Chondrocyte (in vitro differentiated cells): ENCODE results near the gene PLPP3. TPM values are rescaled to one million over a fixed set of nuclear protein-coding genes. Genes with fewer than 3 reads are reported as not detected.
"Not testable (repeated sequence)": the region's sequence is repeated elsewhere in the genome, so short reads cannot be mapped to it uniquely, and the experiment has no call there.

Experiments used
- DNase-seq: peaks from one replicate; pipeline ENCODE4 v3.0.0; 2021; ENCODE audit warnings: mixed read lengths, low spot score
- H3K27ac Mint-ChIP-seq: one replicate; pipeline ENCODE4 v1.8.0; 2021; ENCODE audit warnings: mild to moderate bottlenecking, moderate library complexity, mixed read lengths; ENCODE audit not compliant: unreplicated experiment
- H3K27me3 Mint-ChIP-seq: 2 replicates; pipeline ENCODE4 v1.8.0; 2021; ENCODE audit warnings: low read depth, mixed read lengths
- H3K36me3 Mint-ChIP-seq: 2 replicates; pipeline ENCODE4 v1.8.0; 2021; ENCODE audit warnings: low read depth, mixed read lengths
- H3K4me1 Mint-ChIP-seq: 2 replicates; pipeline ENCODE4 v1.8.0; 2021; ENCODE audit warnings: low read depth, mild to moderate bottlenecking, mixed read lengths
- H3K4me3 Mint-ChIP-seq: one replicate; pipeline ENCODE4 v1.8.0; 2021; ENCODE audit warnings: mild to moderate bottlenecking, moderate library complexity, mixed read lengths; ENCODE audit not compliant: unreplicated experiment
- H3K9me3 Mint-ChIP-seq: 2 replicates; pipeline ENCODE4 v1.8.0; 2021; ENCODE audit warnings: low read depth, mixed read lengths
- CTCF ChIP-seq: fragments of 200-600 bp; sonication (generic); IDR thresholded peaks from 2 replicates; pipeline ENCODE4 v1.5.0; 2021; ENCODE audit warnings: antibody characterized with exemption, mild to moderate bottlenecking, moderate library complexity
- total RNA-seq: library from RNA; stranded (reverse); gene quantifications from 3 replicates; pipeline ENCODE4 v1.2.1, GENCODE V29; 2021

PLPP3 gene
- total RNA-seq, 1 donor from 2014 or later: 20.5 TPM

- Mint-ChIP-seq H3K4me3 (no peak overlapping the region), H3K27me3 (no peaks in the 10 kb centered on the region), H3K4me1 (no peaks in the 10 kb centered on the region), H3K9me3 (peaks cover 7% of the 10 kb centered on the region), H3K36me3 (no peaks in the 10 kb centered on the region), H3K27ac (no peak overlapping the region)
- TF ChIP-seq CTCF: no peak
- no peak for DNase-seq
Observed at GRCh38 chr1:56617141-56617540, 37.8 kb upstream of the PLPP3 start.

- not testable (repeated sequence) for H3K36me3 Mint-ChIP-seq
Observed at GRCh38 chr1:56610770-56611169, 31.4 kb upstream of the PLPP3 start.

GRCh38 chr1:56610097-56610496 is 30.7 kb upstream of the PLPP3 start:
- H3K4me3 Mint-ChIP-seq, H3K27ac Mint-ChIP-seq, H3K36me3 Mint-ChIP-seq, H3K4me1 Mint-ChIP-seq, DNase-seq, H3K27me3 Mint-ChIP-seq: not testable (repeated sequence)
- peaks cover 20% of the 10 kb centered on the region for H3K9me3 Mint-ChIP-seq

More at GRCh38 chr1:56610770-56611169, 31.4 kb upstream of the PLPP3 start:
- not testable (repeated sequence) for DNase-seq, H3K27me3 Mint-ChIP-seq, H3K27ac Mint-ChIP-seq, H3K4me1 Mint-ChIP-seq, H3K4me3 Mint-ChIP-seq
- peaks cover 20% of the 10 kb centered on the region for H3K9me3 Mint-ChIP-seq

- H3K4me1 Mint-ChIP-seq, H3K27ac Mint-ChIP-seq, H3K4me3 Mint-ChIP-seq, DNase-seq, H3K36me3 Mint-ChIP-seq, H3K27me3 Mint-ChIP-seq: not testable (repeated sequence)
- H3K9me3 Mint-ChIP-seq: peaks cover 12% of the 10 kb centered on the region
Observed at GRCh38 chr1:56595397-56596191, 16.2 kb upstream of the PLPP3 start.

GRCh38 chr1:56591909-56592308 is 12.5 kb upstream of the PLPP3 start:
- H3K4me3 Mint-ChIP-seq: no peak overlapping the region
- no peak for DNase-seq
- peaks cover 19% of the 10 kb centered on the region for H3K9me3 Mint-ChIP-seq
- peaks cover 3% of the 10 kb centered on the region for H3K4me1 Mint-ChIP-seq
- TF ChIP-seq CTCF: no peak
- H3K36me3 Mint-ChIP-seq: peaks cover 5% of the 10 kb centered on the region
- no peak overlapping the region for H3K27ac Mint-ChIP-seq
- H3K27me3 Mint-ChIP-seq: no peaks in the 10 kb centered on the region

GRCh38 chr1:56590520-56591011 is 11.2 kb upstream of the PLPP3 start:
- H3K36me3 Mint-ChIP-seq: peaks cover 2% of the 10 kb centered on the region
- no peaks in the 10 kb centered on the region for H3K27me3 Mint-ChIP-seq
- H3K4me3 Mint-ChIP-seq: no peak overlapping the region
- peaks cover 13% of the 10 kb centered on the region for H3K9me3 Mint-ChIP-seq
- H3K4me1 Mint-ChIP-seq: peaks cover 3% of the 10 kb centered on the region
- no peak for DNase-seq
- no peak for TF ChIP-seq CTCF
- no peak overlapping the region for H3K27ac Mint-ChIP-seq

GRCh38 chr1:56589369-56589768 is 10.0 kb upstream of the PLPP3 start:
- Mint-ChIP-seq H3K27me3 (no peaks in the 10 kb centered on the region), H3K4me1 (peaks cover 3% of the 10 kb centered on the region), H3K9me3 (peaks cover 13% of the 10 kb centered on the region), H3K4me3 (no peak overlapping the region), H3K27ac (no peak overlapping the region), H3K36me3 (peaks cover 2% of the 10 kb centered on the region)
- DNase-seq: no peak
- no peak for TF ChIP-seq CTCF
